Duodenal mucosa (tissue), 2 donors: ENCODE measurements around the gene WDR33.

Source experiments
- H3K27ac ChIP-seq: one replicate; pipeline ENCODE4 v1.7.0; 2013; ENCODE audit warnings: low read depth, low read length
- H3K27me3 ChIP-seq, 2 donors: one replicate each; pipeline ENCODE4 v1.7.0; 2013; ENCODE audit warnings: low read length in 2 of 2, control low read depth in 1 of 2; ENCODE audit not compliant: insufficient read depth in 2 of 2, control insufficient read depth in 1 of 2
- H3K36me3 ChIP-seq, 2 donors: one replicate each; pipeline ENCODE4 v1.7.0; 2013; ENCODE audit warnings: low read length in 2 of 2, control low read depth in 1 of 2; ENCODE audit not compliant: insufficient read depth in 2 of 2, control insufficient read depth in 1 of 2
- H3K4me1 ChIP-seq, 2 donors: one replicate each; pipeline ENCODE4 v1.7.0; 2013; ENCODE audit warnings: low read length in 2 of 2, control low read depth in 1 of 2; ENCODE audit not compliant: insufficient read depth in 2 of 2, control insufficient read depth in 1 of 2
- H3K4me3 ChIP-seq, 2 donors: one replicate each; pipeline ENCODE4 v1.7.0; 2013; ENCODE audit warnings: low read length in 2 of 2, low read depth in 1 of 2
- H3K9ac ChIP-seq, 2 donors: one replicate each; pipeline ENCODE4 v1.7.0; 2013; ENCODE audit warnings: low read length in 2 of 2, low read depth in 1 of 2
- H3K9me3 ChIP-seq, 2 donors: one replicate each; pipeline ENCODE4 v1.7.0; 2013; ENCODE audit warnings: low read length in 2 of 2, control low read depth in 1 of 2; ENCODE audit not compliant: control insufficient read depth in 1 of 2

WDR33 gene

DNA sequence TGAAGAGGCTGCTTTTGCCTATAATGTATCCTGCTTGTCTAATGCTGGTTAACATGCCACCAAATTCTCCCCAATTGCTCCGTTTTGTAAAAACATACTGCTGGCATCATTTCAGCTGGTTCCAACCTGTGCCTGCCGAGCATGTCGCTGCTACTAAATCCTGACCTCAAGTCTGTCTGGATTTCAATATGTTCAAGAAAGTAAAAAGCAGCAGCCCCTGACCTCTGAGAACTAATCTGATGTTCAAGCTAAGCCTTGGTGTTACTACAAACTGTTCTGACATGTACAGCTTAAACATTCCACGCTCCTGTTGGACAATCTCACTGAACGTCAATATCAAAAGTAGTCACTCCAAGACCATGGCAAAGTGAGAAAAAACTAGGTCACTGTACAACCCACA lies 63.4 kb downstream of the WDR33 start:
- H3K9ac ChIP-seq = no peak overlapping the region
- no peak overlapping the region for H3K4me3 ChIP-seq
- no peak overlapping the region for H3K27ac ChIP-seq
- H3K27me3 ChIP-seq = no peaks in the 10 kb centered on the region
- no peaks in the 10 kb centered on the region for H3K9me3 ChIP-seq
- no peaks in the 10 kb centered on the region for H3K4me1 ChIP-seq
- H3K36me3 ChIP-seq = peaks cover 2 to 33% of the 10 kb centered on the region in 2 donors

DNA sequence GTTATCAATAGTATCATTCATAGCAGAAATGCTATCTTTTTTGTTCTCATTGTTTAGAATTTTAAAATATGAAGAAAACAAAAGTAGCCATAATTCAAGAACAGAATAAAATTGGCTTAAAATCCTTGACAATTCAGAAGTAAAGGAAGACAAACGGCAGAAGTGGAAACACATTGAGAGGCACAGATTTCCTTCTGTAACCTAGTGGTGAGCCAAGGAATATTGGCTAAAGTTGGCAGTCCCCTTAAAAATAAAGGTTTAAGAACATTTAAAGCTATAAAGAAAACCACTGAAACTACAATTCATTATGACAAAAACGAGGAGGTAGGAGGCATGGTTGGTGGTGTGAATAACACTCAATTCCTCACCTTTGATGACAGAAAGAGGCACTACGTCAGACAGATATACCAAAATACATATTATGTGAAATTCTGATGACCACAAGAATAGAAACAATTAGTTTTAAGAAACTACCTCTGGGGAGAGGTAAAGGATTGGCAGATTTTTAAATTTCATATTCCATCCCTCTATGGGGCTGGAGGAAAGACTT lies 67.4 kb downstream of the WDR33 start:
- Histone ChIP-seq H3K9me3 (no peaks in the 10 kb centered on the region), H3K4me3 (no peak overlapping the region), H3K36me3 (peaks cover 2 to 38% of the 10 kb centered on the region in 2 donors), H3K9ac (no peak overlapping the region), H3K27ac (no peak overlapping the region), H3K27me3 (no peaks in the 10 kb centered on the region), H3K4me1 (no peaks in the 10 kb centered on the region)

DNA sequence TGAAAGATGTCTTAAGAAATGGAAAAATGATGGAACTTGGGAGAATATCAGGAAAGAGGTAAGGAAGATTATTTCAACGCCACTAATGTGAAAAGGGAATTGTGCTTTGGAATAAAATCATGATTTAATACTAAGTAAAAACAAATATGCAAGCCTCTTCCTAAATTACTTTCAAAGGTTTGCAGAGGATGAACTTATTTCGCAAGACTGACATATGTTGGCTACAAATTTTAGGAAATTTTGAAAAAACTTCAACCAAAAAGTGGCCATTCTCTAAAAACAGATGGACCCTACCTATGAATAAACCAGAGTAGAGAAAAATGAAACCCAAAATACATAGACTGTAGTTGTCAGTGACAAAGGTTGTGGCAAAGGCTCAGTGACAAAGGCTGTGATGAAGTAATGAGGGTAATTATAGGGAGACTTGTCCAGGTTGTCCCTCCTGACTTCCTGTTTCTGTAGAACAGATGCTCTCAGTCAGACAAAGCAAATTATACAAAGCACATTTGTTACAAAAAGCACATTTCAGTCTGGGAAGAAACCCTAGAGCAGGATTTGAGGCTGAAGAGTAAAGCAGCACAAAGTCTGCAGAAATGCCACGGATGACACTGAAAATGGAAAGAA lies 70.2 kb downstream of the WDR33 start:
- Histone ChIP-seq H3K9ac (no peak overlapping the region), H3K4me3 (no peak overlapping the region), H3K9me3 (no peaks in the 10 kb centered on the region), H3K4me1 (peaks cover 0 to 2% of the 10 kb centered on the region in 2 donors), H3K27ac (no peak overlapping the region), H3K36me3 (peaks cover 3 to 20% of the 10 kb centered on the region in 2 donors), H3K27me3 (no peaks in the 10 kb centered on the region)

- Histone ChIP-seq H3K4me3 (no peak overlapping the region), H3K4me1 (peaks cover 0 to 7% of the 10 kb centered on the region in 2 donors), H3K27me3 (no peaks in the 10 kb centered on the region), H3K27ac (no peak overlapping the region), H3K36me3 (peaks cover 3 to 12% of the 10 kb centered on the region in 2 donors), H3K9ac (no peak overlapping the region), H3K9me3 (no peaks in the 10 kb centered on the region)
These were observed 71.2 kb downstream of the WDR33 start for GRCh38 chr2:127739800-127740199.

- peaks cover 0 to 14% of the 10 kb centered on the region in 2 donors for H3K4me1 ChIP-seq
These were observed 73.1 kb downstream of the WDR33 start for GRCh38 chr2:127737892-127738291.

GRCh38 chr2:127735537-127736399 lies 75.2 kb downstream of the WDR33 start:
- Histone ChIP-seq H3K27me3 (no peaks in the 10 kb centered on the region), H3K9ac (no peak overlapping the region), H3K4me3 (no peak overlapping the region), H3K9me3 (no peaks in the 10 kb centered on the region), H3K36me3 (peaks cover 0 to 3% of the 10 kb centered on the region in 2 donors), H3K4me1 (peaks cover 0 to 14% of the 10 kb centered on the region in 2 donors), H3K27ac (no peak overlapping the region)

More at GRCh38 chr2:127737892-127738291, 73.1 kb downstream of the WDR33 start:
- Histone ChIP-seq H3K9ac (no peak overlapping the region), H3K4me3 (no peak overlapping the region), H3K36me3 (peaks cover 3 to 7% of the 10 kb centered on the region in 2 donors), H3K9me3 (no peaks in the 10 kb centered on the region), H3K27ac (no peak overlapping the region), H3K27me3 (no peaks in the 10 kb centered on the region)

- Histone ChIP-seq H3K4me1 (peaks cover 0 to 14% of the 10 kb centered on the region in 2 donors), H3K4me3 (no peak overlapping the region), H3K9ac (no peak overlapping the region), H3K27me3 (no peaks in the 10 kb centered on the region), H3K36me3 (peaks cover 0 to 3% of the 10 kb centered on the region in 2 donors), H3K27ac (no peak overlapping the region), H3K9me3 (no peaks in the 10 kb centered on the region)
These were observed 75.9 kb downstream of the WDR33 start for GRCh38 chr2:127735044-127735443.

- peaks cover 0 to 3% of the 10 kb centered on the region in 2 donors for H3K36me3 ChIP-seq
- H3K9me3 ChIP-seq = no peaks in the 10 kb centered on the region
- H3K27me3 ChIP-seq = no peaks in the 10 kb centered on the region
- H3K9ac ChIP-seq = no peak overlapping the region
- H3K4me1 ChIP-seq = peaks cover 0 to 14% of the 10 kb centered on the region in 2 donors
- no peak overlapping the region for H3K27ac ChIP-seq
- no peak overlapping the region for H3K4me3 ChIP-seq
These were observed 77.0 kb downstream of the WDR33 start for GRCh38 chr2:127733816-127734537.

DNA sequence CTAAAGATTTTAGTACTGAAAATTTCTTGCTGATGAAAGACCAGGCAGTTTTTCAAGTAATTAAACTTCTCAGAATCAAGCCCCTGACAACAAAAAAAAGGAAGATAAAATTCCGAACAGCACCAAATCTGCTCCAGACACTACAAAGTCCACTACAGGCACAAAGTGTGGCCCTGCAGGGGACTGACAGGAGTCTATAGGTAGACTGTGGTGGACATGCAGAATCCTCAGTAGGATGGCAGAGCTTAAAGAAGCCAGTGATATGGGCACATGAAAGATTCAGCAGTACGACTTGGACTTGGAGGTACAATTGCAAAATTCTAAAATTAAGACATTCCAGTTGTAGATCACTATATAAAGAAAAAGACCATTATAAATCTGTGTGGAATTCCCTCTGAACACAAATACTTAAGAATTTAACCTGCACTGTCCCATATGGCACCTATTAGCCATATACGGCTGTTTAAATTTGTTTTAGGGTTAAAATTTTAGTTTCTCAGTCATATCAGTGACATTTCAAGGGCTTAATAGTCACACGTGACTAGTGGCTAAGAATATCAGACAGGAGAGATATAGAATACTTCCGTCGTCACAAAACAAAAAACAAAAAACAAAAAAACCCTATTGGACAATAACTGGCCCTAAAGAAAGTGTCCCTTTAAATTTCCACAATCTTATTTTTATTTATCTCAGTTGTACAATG lies 77.7 kb downstream of the WDR33 start:
- no peaks in the 10 kb centered on the region for H3K9me3 ChIP-seq

More for the DNA sequence above, 77.7 kb downstream of the WDR33 start:
- Histone ChIP-seq H3K4me1 (peaks cover 0 to 14% of the 10 kb centered on the region in 2 donors), H3K4me3 (no peak overlapping the region), H3K27me3 (no peaks in the 10 kb centered on the region), H3K27ac (no peak overlapping the region), H3K36me3 (peaks cover 0 to 3% of the 10 kb centered on the region in 2 donors), H3K9ac (no peak overlapping the region)
